Stomach (tissue), 4 donors: Measurements from ENCODE around the gene PMF1.

Experiments used
- POLR2AphosphoS5 ChIP-seq, 3 donors: sonication (generic); formaldehyde crosslinking; IDR thresholded peaks; one replicate each; pipeline ENCODE4 v1.6.1; 2016; ENCODE audit warnings: antibody characterized with exemption in 3 of 3
- TF ChIP-seq, protein P1 (sequence below), 7 experiments: fragments of 450-650 bp in 4 of 7; fragments of 200-600 bp in 3 of 7; sonication (generic) in 3 of 7; IDR thresholded peaks; one replicate each; pipeline ENCODE4 v1.5.1; 2016 to 2019; ENCODE audit warnings: antibody characterized with exemption in 7 of 7, control low read depth in 2 of 7, mild to moderate bottlenecking in 1 of 7

DNA sequence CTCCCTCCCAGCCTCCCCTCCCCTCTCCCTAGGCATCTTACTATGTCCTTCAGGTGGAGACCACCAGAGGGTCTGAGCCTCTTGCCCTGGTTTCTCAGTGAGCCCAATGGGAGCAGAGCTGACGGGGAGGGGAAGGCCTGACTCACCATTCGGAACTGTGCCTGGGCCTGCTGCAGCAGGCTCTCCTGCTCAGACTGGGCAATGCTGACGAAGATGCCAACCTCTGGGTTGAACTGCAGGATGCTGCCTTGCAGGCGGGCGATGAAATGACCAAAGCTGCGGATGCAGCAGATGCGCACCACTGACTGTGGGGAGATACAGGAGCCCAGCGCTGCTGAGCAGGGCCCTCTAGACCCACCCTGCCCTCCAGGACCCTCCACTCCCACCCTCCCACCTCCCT is 46.1 kb downstream of the PMF1 start:
- TF ChIP-seq, protein P1, sequence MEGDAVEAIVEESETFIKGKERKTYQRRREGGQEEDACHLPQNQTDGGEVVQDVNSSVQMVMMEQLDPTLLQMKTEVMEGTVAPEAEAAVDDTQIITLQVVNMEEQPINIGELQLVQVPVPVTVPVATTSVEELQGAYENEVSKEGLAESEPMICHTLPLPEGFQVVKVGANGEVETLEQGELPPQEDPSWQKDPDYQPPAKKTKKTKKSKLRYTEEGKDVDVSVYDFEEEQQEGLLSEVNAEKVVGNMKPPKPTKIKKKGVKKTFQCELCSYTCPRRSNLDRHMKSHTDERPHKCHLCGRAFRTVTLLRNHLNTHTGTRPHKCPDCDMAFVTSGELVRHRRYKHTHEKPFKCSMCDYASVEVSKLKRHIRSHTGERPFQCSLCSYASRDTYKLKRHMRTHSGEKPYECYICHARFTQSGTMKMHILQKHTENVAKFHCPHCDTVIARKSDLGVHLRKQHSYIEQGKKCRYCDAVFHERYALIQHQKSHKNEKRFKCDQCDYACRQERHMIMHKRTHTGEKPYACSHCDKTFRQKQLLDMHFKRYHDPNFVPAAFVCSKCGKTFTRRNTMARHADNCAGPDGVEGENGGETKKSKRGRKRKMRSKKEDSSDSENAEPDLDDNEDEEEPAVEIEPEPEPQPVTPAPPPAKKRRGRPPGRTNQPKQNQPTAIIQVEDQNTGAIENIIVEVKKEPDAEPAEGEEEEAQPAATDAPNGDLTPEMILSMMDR (IDR thresholded peaks at IDR 0.05), result no peak
- TF ChIP-seq POLR2AphosphoS5 (IDR thresholded peaks at IDR 0.05), result no peak
